Keratinocyte (primary cell): ENCODE measurements around the gene TIE1.

Experiments used
- CTCF ChIP-seq, 3 experiments: IDR thresholded peaks in 1 of 3; conservative IDR thresholded peaks in 1 of 3; optimal IDR thresholded peaks in 1 of 3; 2 replicates in 2 of 3; 3 replicates in 1 of 3; pipeline versions ENCODE3 to v1.5.1; 2011; ENCODE audit warnings: low read length in 3 of 3, mild to moderate bottlenecking in 3 of 3, moderate library complexity in 2 of 3, control low read depth in 1 of 3, inconsistent platforms in 1 of 3; ENCODE audit not compliant: insufficient read depth in 2 of 3; ENCODE audit errors: extremely low read depth in 1 of 3
- EZH2 ChIP-seq: IDR thresholded peaks from one replicate; pipeline ENCODE4 v1.6.1; 2012; ENCODE audit warnings: inconsistent platforms, mild to moderate bottlenecking, low read length, moderate library complexity

- TF ChIP-seq CTCF (optimal IDR thresholded peaks at IDR 0.05 in 1 of 3, IDR thresholded peaks at IDR 0.05 in 1 of 3, conservative IDR thresholded peaks at IDR 0.05 in 1 of 3; ENCODE audit: extremely low read depth in 1 of 3, insufficient read depth in 2 of 3, low read length in 3 of 3) (no peak), EZH2 (no peak)
These were observed 16.2 kb upstream of the TIE1 start for GRCh38 chr1:43284546-43285110.
